HUDEP-2 (cell line): ENCODE measurements around the gene RPTOR.
"Not testable (repeated sequence)": the region's sequence is repeated elsewhere in the genome, so short reads cannot be mapped to it uniquely, and the experiment has no call there.

ENCODE experiments used
- DNase-seq, 76 experiments: peaks; one replicate each; lab custom pipeline; 2025; ENCODE audit not compliant: unreplicated experiment in 76 of 76; lab: John Stamatoyannopoulos, UW

RPTOR gene

DNA sequence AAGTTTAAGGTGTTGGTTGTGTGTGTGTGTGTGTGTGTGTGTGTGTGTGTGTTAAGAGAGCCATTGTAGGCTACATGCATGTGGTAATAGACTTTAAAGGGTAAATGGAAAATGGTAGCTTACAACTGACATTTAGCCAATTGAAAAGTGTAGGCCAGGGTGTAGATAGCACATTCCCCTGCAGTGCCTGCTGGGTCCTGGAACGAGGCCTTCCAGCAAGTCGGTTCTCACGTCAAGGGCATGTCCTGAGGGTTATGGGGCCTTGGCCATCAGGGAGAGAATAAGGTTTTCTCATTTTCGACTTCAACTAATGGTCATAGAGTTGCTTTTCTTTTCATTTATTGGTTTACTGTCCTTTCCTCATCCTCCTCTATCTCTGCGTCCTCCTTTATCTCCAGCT lies 65.1 kb downstream of the RPTOR start:
- no peak for DNase-seq

DNA sequence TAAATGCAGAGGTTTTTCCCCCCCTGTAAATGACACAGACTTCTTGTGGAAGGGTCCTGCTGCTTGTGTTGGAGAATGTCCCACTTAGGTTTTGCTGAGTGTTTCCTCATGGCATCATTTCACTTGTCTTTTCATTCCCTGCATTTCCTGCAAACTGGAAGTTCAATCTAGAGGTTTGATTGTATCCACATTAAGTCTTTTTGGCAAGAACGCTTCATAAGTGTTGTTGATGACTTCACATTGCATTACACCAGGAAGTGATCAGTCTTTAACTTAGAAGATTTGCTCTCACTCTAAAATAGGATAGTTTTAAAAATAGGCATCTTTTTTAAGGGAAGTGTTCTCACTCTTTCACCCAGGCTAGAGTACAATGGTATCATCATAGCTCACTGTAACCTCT lies 67.2 kb downstream of the RPTOR start:
- DNase-seq, result no peak

DNA sequence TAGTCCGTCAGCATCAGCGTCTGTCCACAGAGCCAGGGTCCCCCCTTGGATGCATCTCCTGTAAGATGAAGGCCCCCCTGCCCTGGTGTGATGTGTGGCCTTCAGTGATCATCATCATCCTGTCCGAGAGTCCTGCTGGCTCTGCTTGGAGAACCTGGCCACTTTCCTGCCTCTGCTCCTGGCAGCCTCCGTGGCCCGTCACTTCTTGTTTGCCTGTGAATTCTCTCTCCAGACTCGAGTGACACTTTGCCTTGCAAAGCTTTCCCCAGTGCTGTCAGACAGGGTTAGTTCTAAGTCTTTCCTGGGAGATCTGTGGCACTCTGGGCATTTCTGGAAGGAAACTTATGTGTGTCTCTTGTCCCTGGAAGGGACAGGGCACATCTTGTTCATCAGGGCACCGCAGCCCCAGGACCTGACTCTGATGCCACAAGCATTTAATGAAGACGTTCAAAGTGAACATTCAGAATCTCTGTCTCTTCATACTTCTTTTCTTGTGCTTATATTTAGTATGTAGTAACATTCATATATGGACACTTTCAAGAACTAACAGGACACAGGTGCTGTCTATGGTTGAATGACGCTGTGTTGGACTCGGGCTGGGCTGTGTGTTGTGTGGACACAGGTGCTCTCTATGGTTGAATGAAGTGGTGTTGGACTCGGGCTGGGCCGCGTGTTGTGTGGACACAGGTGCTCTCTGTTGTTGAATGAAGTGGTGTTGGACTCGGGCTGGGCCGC lies 68.5 kb downstream of the RPTOR start:
- no peak for DNase-seq

DNA sequence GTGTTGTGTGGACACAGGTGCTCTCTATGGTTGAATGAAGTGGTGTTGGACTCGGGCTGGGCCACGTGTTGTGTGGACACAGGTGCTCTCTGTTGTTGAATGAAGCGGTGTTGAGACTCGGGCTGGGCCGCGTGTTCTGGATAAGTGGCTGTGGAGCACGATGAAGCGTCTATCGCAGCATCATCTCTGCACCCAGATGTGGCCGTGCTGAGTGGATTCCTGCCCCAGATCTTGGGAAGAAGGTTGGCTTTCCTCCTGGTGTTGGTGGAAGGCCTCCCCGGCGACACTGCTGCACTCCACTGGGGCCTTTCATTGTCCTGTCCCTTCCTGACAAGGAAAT lies 69.1 kb downstream of the RPTOR start:
- no peak for DNase-seq

DNA sequence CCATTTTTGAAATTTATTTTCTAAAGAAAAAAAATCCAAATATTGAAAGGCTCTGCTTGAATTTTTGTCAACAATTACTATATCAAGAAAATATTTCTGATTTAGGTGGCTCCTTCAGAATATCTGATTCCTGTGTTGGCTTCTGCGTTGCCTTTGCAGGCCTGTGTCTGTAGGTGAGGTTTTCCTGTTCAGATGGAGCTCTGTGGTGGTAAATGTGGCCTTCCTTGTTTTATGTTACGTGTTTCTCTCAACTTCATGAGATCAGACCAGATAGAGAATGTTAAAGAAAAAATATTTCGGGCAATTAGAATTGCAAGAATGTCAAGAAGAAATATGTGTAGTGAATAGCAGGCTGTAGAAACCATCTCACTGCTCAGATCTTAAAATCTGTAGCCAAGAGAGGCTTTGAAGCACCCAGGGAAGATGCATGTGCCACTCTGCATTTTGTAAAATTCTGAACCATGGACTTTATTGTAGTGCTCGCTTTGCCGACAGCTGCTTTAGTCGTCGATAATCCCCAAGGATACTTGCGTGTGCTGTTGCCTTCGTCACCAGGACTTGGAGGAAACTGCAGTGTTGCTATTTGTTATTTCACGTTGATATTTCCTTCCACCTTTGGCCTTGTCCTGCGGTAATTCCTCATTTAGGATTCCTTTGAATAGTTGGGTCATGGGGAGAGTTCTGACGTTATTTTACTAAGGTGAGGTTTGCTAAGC lies 69.9 kb downstream of the RPTOR start:
- DNase-seq, result no peak

DNA sequence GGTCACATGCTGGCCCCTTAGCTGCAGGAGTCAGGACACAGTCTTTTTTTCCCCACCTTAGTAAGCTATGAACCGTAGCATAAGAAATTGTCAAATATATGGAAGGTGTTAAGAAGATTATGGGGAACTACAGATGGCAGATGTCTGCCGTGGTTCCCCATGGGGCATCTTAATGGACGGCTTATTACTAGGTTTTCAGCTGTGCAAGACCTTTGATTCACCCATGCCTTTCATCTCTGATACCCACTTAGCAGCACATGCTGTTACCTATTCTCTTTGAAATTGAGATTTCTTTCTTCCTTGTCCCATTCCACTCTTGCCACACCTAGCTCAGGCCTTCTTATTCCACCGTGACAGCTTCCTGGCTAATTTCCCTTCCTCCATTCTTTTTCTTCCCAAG lies 70.7 kb downstream of the RPTOR start:
- no peak for DNase-seq

DNA sequence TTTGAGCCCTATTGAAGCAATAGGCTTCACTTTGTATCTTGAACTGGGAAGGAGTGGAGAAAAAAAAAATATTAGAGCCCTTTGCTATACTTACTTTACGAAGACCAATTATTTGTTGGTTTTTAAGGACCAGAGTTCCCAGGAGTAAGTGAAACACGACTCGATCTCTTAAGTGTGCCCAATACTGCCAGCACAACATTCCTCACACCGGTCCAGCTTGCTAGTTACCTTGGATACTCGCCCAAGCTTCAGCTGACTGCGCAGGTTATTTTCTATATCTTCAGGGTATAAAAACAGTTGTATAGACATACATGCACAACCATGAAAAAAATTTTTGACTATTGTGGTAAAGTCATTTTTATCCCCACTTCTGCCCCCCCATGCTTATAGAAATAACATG lies 72.1 kb downstream of the RPTOR start:
- no peak for DNase-seq

DNA sequence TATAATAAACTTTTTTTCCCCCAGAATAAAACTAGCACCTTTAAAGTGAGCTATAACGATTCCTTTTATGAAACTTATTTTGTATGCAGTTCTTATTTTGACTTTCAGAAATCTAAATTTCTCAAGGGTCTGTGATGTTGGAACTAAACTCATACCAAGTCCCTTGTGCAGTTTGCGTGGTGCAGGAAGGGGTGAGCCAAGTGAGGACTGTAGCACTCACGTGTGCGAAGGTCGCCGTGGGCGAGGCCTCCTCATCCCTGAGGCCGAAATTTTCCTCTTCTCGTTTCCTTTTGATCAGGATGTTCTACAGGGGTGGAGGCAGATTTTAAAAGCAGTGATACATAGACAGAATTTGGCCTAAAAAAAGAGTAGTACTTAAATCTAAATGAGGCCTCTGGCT lies 73.7 kb downstream of the RPTOR start:
- no peak for DNase-seq

DNA sequence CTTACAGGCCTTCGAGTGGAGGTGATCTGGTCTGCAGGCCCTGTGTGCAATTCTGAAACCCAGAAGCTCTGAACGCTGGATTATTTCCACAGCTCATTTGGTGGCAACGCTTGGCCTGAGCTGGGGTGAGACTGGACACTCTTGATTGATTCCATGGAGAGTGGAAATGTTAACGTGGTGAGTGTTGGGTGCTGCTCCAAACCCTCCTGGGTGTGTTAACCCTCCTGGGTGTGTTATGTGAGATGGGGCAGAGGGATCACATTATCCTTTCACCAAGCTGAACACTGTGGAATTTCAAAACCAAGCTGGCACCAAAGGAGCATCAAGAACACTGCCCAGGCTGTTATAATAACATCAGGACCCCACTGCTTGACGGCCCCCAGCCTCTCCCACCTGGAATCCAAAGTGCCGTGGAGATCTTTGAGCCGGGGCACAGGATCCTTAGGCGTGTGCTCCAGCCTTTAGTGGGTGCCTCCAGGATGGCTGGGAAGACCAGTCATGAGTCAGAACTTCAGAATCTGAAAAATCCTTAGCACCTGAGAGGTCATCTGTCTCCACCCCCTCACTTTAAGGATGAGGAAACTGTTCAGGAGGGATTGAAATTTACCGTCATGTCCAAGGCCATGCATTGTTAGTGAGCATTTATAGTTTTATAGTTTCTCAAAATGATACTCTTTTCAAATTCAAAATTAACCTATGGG lies 75.0 kb downstream of the RPTOR start:
- no peak for DNase-seq

DNA sequence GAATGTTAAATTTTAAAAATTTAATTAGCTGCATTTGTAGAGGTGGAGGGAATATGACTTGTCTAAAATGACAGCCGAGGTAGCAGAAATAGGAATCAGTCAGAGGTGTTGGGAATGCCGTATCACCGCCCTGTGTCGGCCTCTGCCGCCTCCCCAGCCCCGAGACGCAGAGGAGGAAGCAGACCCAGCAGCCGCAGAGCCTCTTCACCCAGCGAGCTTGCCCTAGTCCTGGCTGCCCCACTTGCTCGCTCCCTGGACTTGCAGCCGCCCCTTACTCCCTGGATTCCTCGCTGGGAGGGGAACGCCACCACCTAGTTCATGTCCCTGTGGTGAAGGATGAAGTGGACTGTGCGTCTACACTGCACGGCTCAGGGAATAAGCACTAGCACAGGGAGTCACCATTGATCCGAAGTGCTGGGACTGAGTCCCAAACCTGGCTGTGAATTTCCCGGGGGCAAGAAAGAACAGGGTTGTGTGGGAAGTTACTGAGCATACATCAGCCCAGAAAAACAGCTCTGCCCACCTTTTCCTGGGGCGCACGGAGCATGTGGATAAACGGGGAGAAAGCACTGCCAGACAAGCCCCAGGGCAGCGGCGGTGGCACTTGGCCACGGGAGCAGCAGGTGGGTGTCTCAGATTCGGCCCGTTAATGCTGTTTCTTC lies 76.8 kb downstream of the RPTOR start:
- no peak for DNase-seq

DNA sequence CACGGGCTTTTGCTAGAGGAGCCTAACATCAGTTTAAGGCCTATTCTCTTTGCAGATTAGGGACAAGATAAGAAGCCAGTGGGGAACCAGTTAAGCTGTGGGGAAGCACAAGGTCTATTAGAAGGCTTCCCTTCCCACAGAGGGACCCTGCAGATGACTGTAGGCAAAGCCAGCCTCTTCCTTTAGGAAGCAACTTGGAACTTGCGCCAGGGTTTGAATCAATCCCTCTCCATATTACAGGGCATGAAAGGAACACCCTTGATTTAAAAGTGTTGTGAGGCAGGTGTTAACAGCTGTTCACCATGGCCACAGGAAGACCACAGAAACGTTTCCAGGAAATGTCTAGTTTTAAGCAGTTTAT lies 77.3 kb downstream of the RPTOR start:
- no peak for DNase-seq

DNA sequence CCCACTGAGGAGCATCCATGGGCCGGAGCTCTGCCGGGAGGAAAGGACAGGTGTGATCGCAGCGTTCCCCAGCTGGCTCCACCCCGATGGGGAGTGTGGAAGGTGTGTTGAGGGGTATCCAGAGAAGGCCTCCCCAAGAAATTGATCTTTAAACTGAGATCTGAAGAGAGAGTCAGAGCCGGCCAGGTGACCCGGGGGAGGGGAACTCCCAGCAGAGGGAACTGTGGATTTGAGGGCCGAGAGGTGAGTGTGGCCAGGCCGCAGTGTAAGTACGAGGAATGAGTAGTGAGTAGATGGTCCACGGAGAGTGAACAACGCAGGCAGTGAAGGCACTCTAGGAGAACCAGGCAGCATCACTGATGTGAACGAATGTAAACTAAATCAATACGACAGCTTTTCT lies 80.2 kb downstream of the RPTOR start:
- DNase-seq, result no peak

DNA sequence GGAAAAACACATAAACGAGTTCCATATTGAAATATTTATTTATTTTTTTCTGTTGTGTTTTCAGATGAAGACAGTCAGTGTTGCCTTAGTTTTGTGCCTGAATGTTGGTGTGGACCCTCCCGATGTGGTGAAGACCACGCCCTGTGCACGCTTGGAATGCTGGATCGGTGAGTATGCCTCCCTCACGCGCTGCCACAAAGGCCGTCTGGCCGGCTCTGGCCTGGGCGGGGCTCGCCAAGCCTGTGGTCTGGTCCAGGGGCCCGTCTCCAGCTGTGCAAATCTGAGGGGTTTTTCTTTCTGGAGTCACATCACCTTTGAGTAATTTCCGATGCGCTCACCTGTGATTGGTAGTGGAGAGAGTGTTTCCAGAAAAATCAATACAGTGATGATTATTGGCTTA lies 81.0 kb downstream of the RPTOR start:
- no peak for DNase-seq

DNA sequence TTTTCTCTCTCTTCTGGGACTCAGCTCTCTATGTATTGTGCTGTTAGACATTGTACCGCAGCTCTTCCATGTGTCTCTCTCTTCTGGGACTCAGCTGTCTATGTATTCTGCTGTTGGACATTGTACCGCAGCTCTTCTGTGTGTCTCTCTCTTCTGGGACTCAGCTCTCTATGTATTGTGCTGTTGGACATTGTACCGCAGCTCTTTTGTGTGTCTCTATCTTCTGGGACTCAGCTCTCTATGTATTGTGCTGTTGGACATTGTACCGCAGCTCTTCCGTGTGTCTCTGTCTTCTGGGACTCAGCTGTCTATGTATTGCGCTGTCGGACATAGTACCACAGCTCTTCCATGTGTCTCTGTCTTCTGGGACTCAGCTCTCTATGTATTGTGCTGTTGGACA lies 84.2 kb downstream of the RPTOR start:
- not testable (repeated sequence) for DNase-seq

DNA sequence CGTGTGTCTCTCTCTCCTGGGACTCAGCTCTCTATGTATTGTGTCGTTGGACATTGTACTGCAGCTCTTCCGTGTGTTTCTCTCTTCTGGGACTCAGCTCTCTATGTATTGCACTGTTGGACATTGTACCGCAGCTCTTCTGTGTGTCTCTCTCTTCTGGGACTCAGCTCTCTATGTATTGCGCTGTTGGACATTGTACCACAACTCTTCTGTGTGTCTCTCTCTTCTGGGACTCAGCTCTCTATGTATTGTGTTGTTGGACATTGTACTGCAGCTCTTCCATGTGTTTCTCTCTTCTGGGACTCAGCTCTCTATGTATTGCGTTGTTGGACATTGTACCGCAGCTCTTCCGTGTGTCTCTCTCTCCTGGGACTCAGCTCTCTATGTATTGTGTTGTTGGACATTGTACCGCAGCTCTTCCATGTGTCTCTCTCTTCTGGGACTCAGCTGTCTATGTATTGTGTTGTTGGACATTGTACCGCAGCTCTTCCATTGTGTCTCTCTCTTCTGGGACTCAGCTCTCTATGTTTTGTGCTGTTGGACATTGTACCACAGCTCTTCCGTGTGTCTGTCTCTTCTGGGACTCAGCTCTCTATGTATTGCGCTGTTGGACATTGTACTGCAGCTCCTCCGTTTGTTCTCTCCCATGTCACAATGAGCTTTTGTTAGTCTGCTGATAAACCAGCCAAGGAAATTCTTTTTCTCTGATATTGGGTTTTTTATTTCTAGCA lies 84.8 kb downstream of the RPTOR start:
- no peak for DNase-seq

DNA sequence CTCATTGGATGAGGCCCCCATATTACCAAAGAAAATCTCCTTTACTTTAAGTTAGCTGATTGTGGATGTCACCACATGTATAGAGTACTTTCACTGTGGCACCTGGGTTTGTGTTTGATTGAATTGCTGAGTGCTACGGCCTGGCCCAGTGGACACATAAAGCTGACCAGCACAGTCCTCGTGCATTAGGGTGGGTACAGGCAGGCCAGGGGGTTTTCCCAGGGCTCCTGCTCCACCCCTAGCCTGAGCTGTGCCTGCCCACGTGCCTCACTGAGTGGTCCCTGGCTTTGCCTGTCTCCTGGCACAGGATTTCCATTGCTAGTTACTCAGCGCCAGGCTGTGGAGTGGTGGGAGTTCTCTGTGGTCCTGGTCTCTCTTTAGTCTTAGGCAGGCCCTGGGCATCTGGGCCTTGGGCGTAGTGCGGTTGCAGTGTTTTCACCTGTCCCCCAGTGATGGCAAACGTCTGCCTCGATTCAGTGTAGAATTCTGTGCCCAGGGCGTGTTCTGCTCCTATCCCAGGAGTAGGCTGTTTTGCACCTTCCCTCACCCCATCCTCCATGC lies 86.0 kb downstream of the RPTOR start:
- DNase-seq, result no peak

DNA sequence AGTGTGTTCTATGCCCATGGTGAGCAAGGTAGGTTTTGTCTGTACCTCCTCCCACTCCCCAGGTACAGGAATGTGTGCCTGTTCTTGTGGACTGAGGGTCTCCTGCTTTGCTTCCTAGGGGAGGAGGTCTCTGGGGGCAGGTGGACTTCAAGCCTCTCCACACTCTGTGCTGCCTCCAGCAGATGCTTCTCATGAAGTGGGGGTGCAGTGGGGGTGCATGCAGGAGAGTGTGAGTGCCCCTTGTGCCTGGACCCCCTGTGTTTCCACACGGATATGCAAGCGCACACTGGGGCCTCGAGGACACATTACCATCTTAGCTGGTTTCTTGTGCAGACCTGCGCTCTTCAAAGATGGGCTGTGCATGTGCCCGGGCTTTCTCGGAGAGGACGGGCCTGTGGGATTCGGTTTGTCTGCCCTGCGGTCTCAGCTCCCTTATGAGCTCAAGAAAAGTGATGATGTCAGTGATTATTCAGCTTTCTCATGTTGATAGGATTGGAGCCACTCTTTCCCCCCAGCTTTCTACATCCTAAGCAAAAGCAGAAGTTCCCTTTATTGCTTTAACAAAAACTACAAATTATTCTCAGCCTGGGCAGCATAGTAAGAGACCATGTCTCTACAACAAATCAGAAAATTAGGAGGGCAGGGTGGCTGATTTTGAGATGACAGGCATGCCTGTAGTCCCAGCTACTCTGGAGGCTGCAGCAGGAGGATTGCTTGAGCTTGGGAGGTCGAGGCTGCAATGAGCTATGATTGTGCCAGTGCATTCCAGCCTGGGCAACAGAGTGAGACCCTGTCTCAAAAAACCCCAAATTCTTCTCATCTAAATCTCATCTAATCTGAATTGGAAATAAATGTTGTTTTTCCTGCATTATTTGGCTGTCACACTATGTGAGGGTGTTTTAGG lies 86.8 kb downstream of the RPTOR start:
- no peak for DNase-seq

DNA sequence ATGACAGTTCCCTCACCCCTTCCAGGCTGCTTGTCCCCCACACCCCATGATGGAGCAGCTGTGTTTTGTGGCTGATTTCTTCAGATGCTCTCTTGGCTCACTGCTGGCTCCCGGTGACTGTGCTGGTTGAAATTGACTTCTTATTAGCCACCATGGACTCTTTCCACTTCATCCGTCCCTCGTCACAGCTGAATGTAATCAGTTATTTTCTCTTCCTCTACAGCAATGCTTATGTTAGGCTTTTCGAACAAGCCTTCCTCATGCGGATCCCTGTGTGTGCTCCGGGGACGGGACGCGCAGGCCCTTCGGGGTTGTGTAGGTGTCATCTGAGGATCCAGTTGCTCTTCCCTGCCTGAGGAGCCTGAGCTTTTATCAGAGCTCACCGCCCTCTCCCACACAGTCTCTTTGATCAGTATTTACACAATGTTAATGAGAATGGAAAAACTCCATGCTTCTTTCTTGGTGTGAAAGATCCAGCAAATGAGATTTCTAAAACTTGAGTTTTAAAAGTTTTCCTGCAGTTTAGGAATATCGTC lies 87.5 kb downstream of the RPTOR start:
- no peak for DNase-seq

DNA sequence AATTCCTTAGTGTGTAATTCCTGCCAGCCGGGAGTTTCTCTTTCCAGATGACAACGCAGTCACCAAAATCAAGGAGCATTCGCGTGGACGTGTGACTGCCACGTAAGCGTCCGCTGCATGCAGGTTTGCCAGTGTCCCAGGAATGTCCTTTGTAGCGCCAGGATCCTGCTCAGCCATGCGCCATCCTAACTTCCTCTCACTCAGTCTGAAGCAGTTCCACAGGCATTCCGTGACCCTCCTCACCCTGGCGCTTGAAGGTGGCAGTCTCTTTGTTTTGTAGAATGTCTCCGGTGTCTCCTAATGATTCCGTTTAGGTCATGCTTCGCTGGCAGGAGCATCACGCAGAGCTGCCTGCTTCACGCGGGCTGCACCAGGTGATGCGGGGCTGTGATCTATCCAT lies 88.6 kb downstream of the RPTOR start:
- no peak for DNase-seq
